Keratinocyte (primary cell): ENCODE measurements around the gene ARHGAP15. TPM values are rescaled to one million over a fixed set of nuclear protein-coding genes. Genes with fewer than 3 reads are reported as not detected.

Experiments
- DNase-seq: peaks from one replicate; pipeline ENCODE4 v3.0.0-alpha.2; 2011; ENCODE audit warnings: low read depth, missing footprints, low spot score
- FAIRE-seq: peaks from 2 replicates; lab custom pipeline; 2011; peaks lifted over from hg19 to GRCh38; lab: Jason Lieb, UNC
- H2AFZ ChIP-seq: 2 replicates; pipeline ENCODE4 v1.6.0; 2012; ENCODE audit warnings: low read length, control low read depth, inconsistent platforms; ENCODE audit not compliant: control insufficient read depth
- H3K27ac ChIP-seq: 2 replicates; pipeline ENCODE4 v1.5.1; 2011; ENCODE audit warnings: low read length; ENCODE audit not compliant: control insufficient read depth, insufficient read depth
- H3K27me3 ChIP-seq: 3 replicates; pipeline ENCODE4 v1.6.0; 2011; ENCODE audit warnings: low read length; ENCODE audit not compliant: control insufficient read depth, insufficient read depth; ENCODE audit errors: extremely low read depth
- H3K36me3 ChIP-seq, 2 experiments: 2 replicates in 1 of 2; 3 replicates in 1 of 2; pipeline ENCODE4 v1.5.1; 2011; ENCODE audit warnings: low read length in 2 of 2, mild to moderate bottlenecking in 1 of 2; ENCODE audit not compliant: control insufficient read depth in 2 of 2, insufficient read depth in 2 of 2; ENCODE audit errors: extremely low read depth in 1 of 2
- H3K4me1 ChIP-seq: 3 replicates; pipeline ENCODE4 v1.5.1; 2011; ENCODE audit warnings: low read length; ENCODE audit not compliant: control insufficient read depth, insufficient read depth; ENCODE audit errors: extremely low read depth
- H3K4me2 ChIP-seq: 3 replicates; pipeline ENCODE4 v1.6.0; 2011; ENCODE audit warnings: low read depth, low read length; ENCODE audit not compliant: control insufficient read depth, insufficient read depth; ENCODE audit errors: extremely low read depth
- H3K4me3 ChIP-seq, 3 experiments: fragments of 200-600 bp in 1 of 3; sonication (generic) in 1 of 3; 2 replicates in 2 of 3; 3 replicates in 1 of 3; pipeline ENCODE4 v1.5.1; 2011 to 2016; ENCODE audit warnings: low read length in 3 of 3, mild to moderate bottlenecking in 3 of 3, control low read depth in 2 of 3, inconsistent platforms in 1 of 3, low read depth in 1 of 3, mixed read lengths in 1 of 3, mixed run types in 1 of 3, moderate library complexity in 1 of 3; ENCODE audit not compliant: control insufficient read depth in 2 of 3, insufficient read depth in 2 of 3; ENCODE audit errors: extremely low read depth in 1 of 3
- H3K79me2 ChIP-seq: 2 replicates; pipeline ENCODE4 v1.6.0; 2012; ENCODE audit warnings: low read length; ENCODE audit not compliant: control insufficient read depth, insufficient read depth
- H3K9ac ChIP-seq: 3 replicates; pipeline ENCODE4 v1.6.0; 2011; ENCODE audit warnings: low read length; ENCODE audit not compliant: control insufficient read depth, insufficient read depth; ENCODE audit errors: extremely low read depth
- H3K9me1 ChIP-seq: 3 replicates; pipeline ENCODE4 v1.6.0; 2011; ENCODE audit warnings: low read length; ENCODE audit not compliant: control insufficient read depth, insufficient read depth; ENCODE audit errors: extremely low read depth
- H3K9me3 ChIP-seq: 2 replicates; pipeline ENCODE4 v1.5.1; 2012; ENCODE audit warnings: low read depth, low read length; ENCODE audit not compliant: control insufficient read depth
- H4K20me1 ChIP-seq: 3 replicates; pipeline ENCODE4 v1.6.0; 2011; ENCODE audit warnings: low read length; ENCODE audit not compliant: control insufficient read depth, insufficient read depth; ENCODE audit errors: extremely low read depth
- CTCF ChIP-seq, 3 experiments: IDR thresholded peaks in 1 of 3; conservative IDR thresholded peaks in 1 of 3; optimal IDR thresholded peaks in 1 of 3; 2 replicates in 2 of 3; 3 replicates in 1 of 3; pipeline versions ENCODE3 to v1.5.1; 2011; ENCODE audit warnings: low read length in 3 of 3, mild to moderate bottlenecking in 3 of 3, moderate library complexity in 2 of 3, control low read depth in 1 of 3, inconsistent platforms in 1 of 3; ENCODE audit not compliant: insufficient read depth in 2 of 3; ENCODE audit errors: extremely low read depth in 1 of 3
- EZH2 ChIP-seq: IDR thresholded peaks from one replicate; pipeline ENCODE4 v1.6.1; 2012; ENCODE audit warnings: inconsistent platforms, mild to moderate bottlenecking, low read length, moderate library complexity
- dilution Hi-C: fragments of 300-500 bp; cut with MboI; formaldehyde crosslinking; loops from one replicate; pipeline ENCODE4 v1.7.0; 2020; ENCODE audit warnings: low sequenced_read_pairs; ENCODE audit not compliant: extremely low pct_ligation_motif_present
- polyA plus RNA-seq, 5 experiments: library from polyadenylated mRNA; depleted of rRNA in 3 of 5; stranded (reverse) in 3 of 5; stranded (forward) in 1 of 5; unstranded in 1 of 5; fragments of >200 nt; gene quantifications; 1 replicate in 1 of 5; 2 replicates in 3 of 5; 3 replicates in 1 of 5; pipeline versions ENCODE4 v1.2.1 to v1.2.3, GENCODE V29; 2011 to 2012; ENCODE audit warnings: missing spikeins in 2 of 5, low read depth in 1 of 5, low replicate concordance in 1 of 5

ARHGAP15 gene
- polyA plus RNA-seq, 1 donor (not counting 4 experiments of a cell fraction or from before 2014, with no cell fraction given) = not detected

GRCh38 chr2:143294068-143294467, 164.8 kb downstream of the ARHGAP15 start:
- H2AFZ ChIP-seq = no peak overlapping the region
- no peaks in the 10 kb centered on the region for H4K20me1 ChIP-seq
- H3K36me3 ChIP-seq = no peaks in the 10 kb centered on the region
- dilution Hi-C loops = no loop called here
- H3K27ac ChIP-seq = no peak overlapping the region
- DNase-seq = no peak
- no peaks in the 10 kb centered on the region for H3K27me3 ChIP-seq
- H3K9me1 ChIP-seq = peaks cover 3% of the 10 kb centered on the region
- H3K9ac ChIP-seq = no peak overlapping the region
- H3K9me3 ChIP-seq = no peaks in the 10 kb centered on the region
- FAIRE-seq = no peak
- no peak for TF ChIP-seq EZH2
- no peak for TF ChIP-seq CTCF (optimal IDR thresholded peaks at IDR 0.05 in 1 of 3, IDR thresholded peaks at IDR 0.05 in 1 of 3, conservative IDR thresholded peaks at IDR 0.05 in 1 of 3; ENCODE audit: extremely low read depth in 1 of 3, insufficient read depth in 2 of 3, low read length in 3 of 3)
- no peaks in the 10 kb centered on the region for H3K4me1 ChIP-seq
- no peaks in the 10 kb centered on the region for H3K79me2 ChIP-seq
- no peak overlapping the region for H3K4me3 ChIP-seq
- H3K4me2 ChIP-seq = no peak overlapping the region

GRCh38 chr2:143296089-143296488, 166.9 kb downstream of the ARHGAP15 start:
- Histone ChIP-seq H3K4me2 (no peak overlapping the region), H3K9ac (no peak overlapping the region), H3K27me3 (no peaks in the 10 kb centered on the region), H3K9me1 (peaks cover 3% of the 10 kb centered on the region), H4K20me1 (no peaks in the 10 kb centered on the region), H2AFZ (no peak overlapping the region), H3K79me2 (no peaks in the 10 kb centered on the region), H3K36me3 (no peaks in the 10 kb centered on the region), H3K4me1 (no peaks in the 10 kb centered on the region), H3K9me3 (no peaks in the 10 kb centered on the region), H3K4me3 (no peak overlapping the region), H3K27ac (no peak overlapping the region)
- no peak for FAIRE-seq
- TF ChIP-seq CTCF (optimal IDR thresholded peaks at IDR 0.05 in 1 of 3, IDR thresholded peaks at IDR 0.05 in 1 of 3, conservative IDR thresholded peaks at IDR 0.05 in 1 of 3; ENCODE audit: extremely low read depth in 1 of 3, insufficient read depth in 2 of 3, low read length in 3 of 3) (no peak), EZH2 (no peak)
- DNase-seq = no peak
- dilution Hi-C loops = no loop called here
